Loucy (cell line): Measurements from ENCODE around the gene WFIKKN1.

Experiments used
- H2AFZ ChIP-seq: fragments of 200-600 bp; sonication (generic); 2 replicates; pipeline ENCODE4 v1.6.0; 2016; ENCODE audit warnings: antibody characterized with exemption, mild to moderate bottlenecking, low read length, moderate library complexity
- H3F3A ChIP-seq: fragments of 200-600 bp; 2 replicates; pipeline ENCODE4 v1.6.0; 2016; ENCODE audit warnings: antibody characterized with exemption, low read depth, mild to moderate bottlenecking
- H3K27me3 ChIP-seq: fragments of 200-600 bp; sonication (generic); 2 replicates; pipeline ENCODE4 v1.6.1; 2014; ENCODE audit warnings: low read length, mild to moderate bottlenecking; ENCODE audit not compliant: insufficient read depth, poor library complexity, severe bottlenecking
- H3K36me3 ChIP-seq: fragments of 200-600 bp; sonication (generic); 2 replicates; pipeline ENCODE4 v1.6.1; 2016; ENCODE audit warnings: low read length; ENCODE audit not compliant: insufficient read depth
- H3K4me1 ChIP-seq: fragments of 200-600 bp; sonication (generic); 2 replicates; pipeline ENCODE4 v1.5.1; 2014; ENCODE audit warnings: low read length, mild to moderate bottlenecking; ENCODE audit not compliant: insufficient read depth, poor library complexity, severe bottlenecking
- H3K4me2 ChIP-seq: fragments of 200-600 bp; sonication (generic); 2 replicates; pipeline ENCODE4 v1.6.0; 2014; ENCODE audit warnings: antibody characterized with exemption, low read length, low read depth, mild to moderate bottlenecking; ENCODE audit not compliant: poor library complexity, severe bottlenecking
- H3K4me3 ChIP-seq: fragments of 200-600 bp; sonication (generic); 2 replicates; pipeline ENCODE4 v1.5.1; 2014; ENCODE audit warnings: low read length, mild to moderate bottlenecking, mixed read lengths; ENCODE audit not compliant: poor library complexity, severe bottlenecking
- H3K79me2 ChIP-seq: fragments of 200-600 bp; sonication (generic); 2 replicates; pipeline ENCODE4 v1.6.1; 2014; ENCODE audit warnings: low read length; ENCODE audit not compliant: insufficient read depth
- H3K9ac ChIP-seq: fragments of 200-600 bp; sonication (generic); 2 replicates; pipeline ENCODE4 v1.6.0; 2014; ENCODE audit warnings: mild to moderate bottlenecking, low read depth, low read length, moderate library complexity; ENCODE audit not compliant: poor library complexity, severe bottlenecking
- H3K9me2 ChIP-seq: fragments of 200-600 bp; sonication (generic); replicated peaks from 2 replicates; pipeline ENCODE4 v1.6.1; 2016; ENCODE audit warnings: low read depth, low read length, mixed read lengths
- H3K9me3 ChIP-seq: fragments of 200-600 bp; sonication (generic); 2 replicates; pipeline ENCODE4 v1.6.1; 2014; ENCODE audit warnings: mild to moderate bottlenecking, antibody characterized with exemption, low read length, low read depth; ENCODE audit not compliant: insufficient read depth
- H4K20me1 ChIP-seq: fragments of 200-600 bp; sonication (generic); 2 replicates; pipeline ENCODE4 v1.6.0; 2014; ENCODE audit warnings: antibody characterized with exemption, low read length, mild to moderate bottlenecking; ENCODE audit not compliant: insufficient read depth, poor library complexity, severe bottlenecking
- EZH2phosphoT487 ChIP-seq: fragments of 200-600 bp; IDR thresholded peaks from 2 replicates; pipeline ENCODE4 v1.6.1; 2018; ENCODE audit warnings: antibody characterized with exemption, mild to moderate bottlenecking, moderate library complexity, borderline replicate concordance
- TF ChIP-seq, protein P1 (sequence below): fragments of 200-600 bp; sonication (generic); conservative IDR thresholded peaks from 2 replicates; pipeline ENCODE4 v1.5.1; 2014; ENCODE audit warnings: mild to moderate bottlenecking, antibody characterized with exemption, low read length

The WFIKKN1 gene

DNA sequence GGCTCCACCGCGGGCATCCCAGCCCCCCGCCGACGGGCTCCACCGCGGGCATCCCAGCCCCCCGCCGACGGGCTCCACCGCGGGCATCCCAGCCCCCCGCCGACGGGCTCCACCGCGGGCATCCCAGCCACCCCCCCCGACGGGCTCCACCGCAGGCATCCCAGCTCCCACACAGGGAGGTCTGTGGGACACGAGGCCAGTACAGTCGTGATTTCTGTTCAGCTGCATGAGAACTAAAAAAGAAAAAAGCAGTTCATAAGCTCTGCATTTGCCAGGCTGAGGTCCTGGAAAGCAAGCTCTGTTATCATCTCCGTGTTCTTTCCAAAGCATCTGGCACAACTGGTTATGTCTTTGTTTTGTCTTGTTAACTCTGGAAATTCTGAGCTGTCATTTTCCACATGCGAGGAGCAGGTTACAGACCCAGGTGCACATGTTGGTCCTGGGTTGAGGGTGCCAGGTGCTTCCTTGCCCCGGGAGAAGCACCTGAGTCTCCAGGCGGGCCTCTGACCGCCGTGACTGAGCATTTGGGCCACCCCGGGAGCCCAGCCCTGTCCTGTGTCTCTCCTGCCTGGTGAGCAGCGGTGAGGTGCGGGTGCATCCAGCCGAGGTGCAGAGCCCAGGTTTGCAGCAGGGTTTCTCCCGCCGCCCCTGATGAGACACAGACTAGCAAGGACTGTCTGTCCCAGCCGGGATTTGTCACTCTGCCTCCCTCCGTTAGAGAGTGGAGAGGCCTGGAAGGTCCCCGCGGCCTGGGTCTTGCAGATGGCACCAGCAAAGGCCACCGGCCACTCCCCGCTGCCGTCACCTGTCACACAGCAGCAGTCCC, 9.9 kb upstream of the WFIKKN1 start:
- Histone ChIP-seq H3F3A (no peaks in the 10 kb centered on the region), H3K9ac (no peak overlapping the region), H3K4me2 (no peak overlapping the region), H4K20me1 (no peaks in the 10 kb centered on the region), H3K9me2 (no peaks in the 10 kb centered on the region), H3K36me3 (no peaks in the 10 kb centered on the region), H3K4me3 (no peak overlapping the region), H3K27me3 (no peaks in the 10 kb centered on the region), H2AFZ (no peak overlapping the region), H3K79me2 (no peaks in the 10 kb centered on the region), H3K9me3 (no peaks in the 10 kb centered on the region), H3K4me1 (no peaks in the 10 kb centered on the region)
- TF ChIP-seq, protein P1, sequence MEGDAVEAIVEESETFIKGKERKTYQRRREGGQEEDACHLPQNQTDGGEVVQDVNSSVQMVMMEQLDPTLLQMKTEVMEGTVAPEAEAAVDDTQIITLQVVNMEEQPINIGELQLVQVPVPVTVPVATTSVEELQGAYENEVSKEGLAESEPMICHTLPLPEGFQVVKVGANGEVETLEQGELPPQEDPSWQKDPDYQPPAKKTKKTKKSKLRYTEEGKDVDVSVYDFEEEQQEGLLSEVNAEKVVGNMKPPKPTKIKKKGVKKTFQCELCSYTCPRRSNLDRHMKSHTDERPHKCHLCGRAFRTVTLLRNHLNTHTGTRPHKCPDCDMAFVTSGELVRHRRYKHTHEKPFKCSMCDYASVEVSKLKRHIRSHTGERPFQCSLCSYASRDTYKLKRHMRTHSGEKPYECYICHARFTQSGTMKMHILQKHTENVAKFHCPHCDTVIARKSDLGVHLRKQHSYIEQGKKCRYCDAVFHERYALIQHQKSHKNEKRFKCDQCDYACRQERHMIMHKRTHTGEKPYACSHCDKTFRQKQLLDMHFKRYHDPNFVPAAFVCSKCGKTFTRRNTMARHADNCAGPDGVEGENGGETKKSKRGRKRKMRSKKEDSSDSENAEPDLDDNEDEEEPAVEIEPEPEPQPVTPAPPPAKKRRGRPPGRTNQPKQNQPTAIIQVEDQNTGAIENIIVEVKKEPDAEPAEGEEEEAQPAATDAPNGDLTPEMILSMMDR: no peak
- TF ChIP-seq EZH2phosphoT487: no peak

DNA sequence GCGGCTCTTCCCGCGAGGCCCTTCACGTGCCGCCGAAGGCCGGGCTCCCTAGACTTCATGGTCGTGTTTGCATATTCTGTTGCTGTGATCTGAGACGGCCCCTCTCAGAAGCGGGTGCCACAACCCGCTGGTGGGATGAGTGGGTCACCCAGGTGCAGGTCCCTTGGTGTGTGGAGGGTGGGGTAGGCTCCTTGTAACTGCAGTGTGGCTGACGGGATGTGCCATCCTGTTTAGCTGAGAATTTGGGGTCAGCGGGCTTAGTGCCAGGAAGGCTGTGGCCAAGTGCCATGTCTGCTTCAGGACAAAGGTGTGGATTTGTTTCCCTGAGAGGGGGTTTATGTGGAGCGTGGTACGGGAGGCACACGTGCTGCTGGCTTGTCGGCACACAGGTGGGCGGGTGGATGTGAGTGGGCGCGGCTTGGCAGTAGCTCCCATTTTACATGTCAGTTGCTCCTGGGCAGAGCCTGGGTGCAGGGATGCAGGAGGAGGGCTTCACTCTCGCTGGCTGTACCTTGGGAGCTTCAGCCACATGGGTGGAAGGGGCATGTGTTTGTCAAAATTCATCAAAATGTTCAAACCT, 9.2 kb upstream of the WFIKKN1 start:
- Histone ChIP-seq H4K20me1 (no peaks in the 10 kb centered on the region), H3K9me2 (no peaks in the 10 kb centered on the region), H3K4me2 (no peak overlapping the region), H3K36me3 (no peaks in the 10 kb centered on the region), H3K79me2 (no peaks in the 10 kb centered on the region), H3K4me1 (no peaks in the 10 kb centered on the region), H3K27me3 (no peaks in the 10 kb centered on the region), H3F3A (no peaks in the 10 kb centered on the region), H3K9me3 (no peaks in the 10 kb centered on the region), H2AFZ (no peak overlapping the region), H3K4me3 (no peak overlapping the region), H3K9ac (no peak overlapping the region)
- TF ChIP-seq EZH2phosphoT487: no peak
- TF ChIP-seq, protein P1: no peak

DNA sequence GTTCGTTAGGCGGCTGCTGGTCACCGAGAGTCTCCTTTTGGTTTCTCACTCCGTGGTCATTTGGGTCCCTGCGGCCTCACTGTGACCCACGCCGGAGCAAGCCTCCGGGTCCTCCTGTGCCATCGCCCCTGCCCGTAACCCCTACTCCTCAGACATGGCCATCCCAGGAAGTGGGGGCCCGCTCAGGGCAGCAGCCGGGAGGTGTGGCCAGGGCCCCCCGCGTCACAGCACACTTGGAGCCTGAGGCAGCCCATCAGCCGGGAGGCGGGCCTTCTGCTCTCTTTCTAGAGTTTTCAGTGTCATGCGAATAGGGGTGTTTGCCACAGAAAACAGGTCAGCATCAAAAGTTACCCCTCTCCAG, 7.9 kb upstream of the WFIKKN1 start:
- TF ChIP-seq, protein P1: no peak
- TF ChIP-seq EZH2phosphoT487: no peak
- no peak overlapping the region for H3K4me2 ChIP-seq
- H2AFZ ChIP-seq: no peak overlapping the region

More for the DNA sequence above, 7.9 kb upstream of the WFIKKN1 start:
- no peaks in the 10 kb centered on the region for H3K27me3 ChIP-seq
- no peaks in the 10 kb centered on the region for H3K9me3 ChIP-seq
- no peaks in the 10 kb centered on the region for H4K20me1 ChIP-seq
- no peak overlapping the region for H3K9ac ChIP-seq
- H3F3A ChIP-seq: no peaks in the 10 kb centered on the region
- no peaks in the 10 kb centered on the region for H3K36me3 ChIP-seq
- H3K4me1 ChIP-seq: no peaks in the 10 kb centered on the region
- H3K4me3 ChIP-seq: no peak overlapping the region
- H3K79me2 ChIP-seq: no peaks in the 10 kb centered on the region
- H3K9me2 ChIP-seq: no peaks in the 10 kb centered on the region
